Measurements from ENCODE around the gene CYP4B1. TPM values are rescaled to one million over a fixed set of nuclear protein-coding genes. Genes with fewer than 3 reads are reported as not detected.
"Not testable (repeated sequence)": the region's sequence is repeated elsewhere in the genome, so short reads cannot be mapped to it uniquely, and the experiment has no call there.

CYP4B1 gene
- polyA plus RNA-seq = 10 to 100 TPM; 40.4 to 64.5 TPM

GRCh38 chr1:46798810-46799209 lies at the start of gene CYP4B1:
CYP4B1 (plus strand) TSS chr1:46799046; CDS start chr1:46799082, 36 bp downstream.
- peaks cover 3 to 13% of the 10 kb centered on the region in 2 donors for H3K4me1 ChIP-seq (ENCODE audit: control insufficient read depth in 2 of 2, insufficient read depth in 2 of 2, low read length in 1 of 2)
- peak within 1 kb of the TSS; percentile 36 to 43 for H3K4me3 ChIP-seq (ENCODE audit: low read depth in 1 of 2, low read length in 2 of 2)
- no peaks in the 10 kb centered on the region for H3K36me3 ChIP-seq (ENCODE audit: control insufficient read depth in 2 of 2, insufficient read depth in 2 of 2, low read length in 1 of 2)
- no peaks in the 10 kb centered on the region for H3K27me3 ChIP-seq (ENCODE audit: control insufficient read depth in 1 of 2, insufficient read depth in 2 of 2, low read length in 2 of 2)
- no peaks in the 10 kb centered on the region for H3K9me3 ChIP-seq (ENCODE audit: control insufficient read depth in 2 of 2, insufficient read depth in 1 of 2, low read depth in 1 of 2, low read length in 1 of 2)
- 31 to 46% methylated on average over 4 of the region's 4 CpGs for WGBS, 2 donors
- peak within 1 kb of the TSS; percentile 54 to 56 for H3K27ac ChIP-seq (ENCODE audit: low read depth in 2 of 2, low read length in 1 of 2)

DNA sequence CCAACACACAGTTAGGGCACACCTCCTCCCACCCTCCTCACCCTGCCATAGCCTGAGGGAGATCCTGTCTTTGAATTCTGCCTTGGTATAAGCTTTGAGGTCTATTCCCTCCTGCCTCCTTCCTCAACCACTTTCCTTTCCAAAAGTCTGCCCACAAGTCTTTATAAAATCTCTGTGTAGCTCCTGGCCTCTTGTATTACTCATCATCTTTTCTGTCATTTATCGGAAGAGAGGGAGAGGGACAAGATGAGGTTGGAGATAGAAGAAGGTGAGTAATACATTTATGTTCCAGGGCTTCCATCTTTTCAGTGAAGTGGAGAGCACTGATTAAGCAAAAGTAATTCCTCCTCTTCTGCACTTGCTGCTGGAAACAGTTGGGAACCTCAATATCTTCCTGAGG lies 49.4 kb upstream of the CYP4B1 start:
- no peaks in the 10 kb centered on the region for H3K36me3 ChIP-seq (ENCODE audit: control insufficient read depth in 2 of 2, insufficient read depth in 2 of 2, low read length in 1 of 2)
- H3K9me3 ChIP-seq (ENCODE audit: control insufficient read depth in 2 of 2, insufficient read depth in 1 of 2, low read depth in 1 of 2, low read length in 1 of 2) = no peaks in the 10 kb centered on the region
- peaks cover 0 to 11% of the 10 kb centered on the region in 2 donors for H3K4me1 ChIP-seq (ENCODE audit: control insufficient read depth in 2 of 2, insufficient read depth in 2 of 2, low read length in 1 of 2)
- H3K4me3 ChIP-seq (ENCODE audit: low read depth in 1 of 2, low read length in 2 of 2) = no peak overlapping the region
- WGBS, 2 donors = 55 to 65% methylated on average over 1 of the region's 1 CpG
- H3K27me3 ChIP-seq (ENCODE audit: control insufficient read depth in 1 of 2, insufficient read depth in 2 of 2, low read length in 2 of 2) = no peaks in the 10 kb centered on the region
- H3K27ac ChIP-seq (ENCODE audit: low read depth in 2 of 2, low read length in 1 of 2) = peak overlapping the region; percentile 74 to 81

GRCh38 chr1:46749921-46750404 lies 48.9 kb upstream of the CYP4B1 start:
- WGBS, 2 donors = 32 to 35% methylated on average over 7 of the region's 7 CpGs
- H3K4me1 ChIP-seq (ENCODE audit: control insufficient read depth in 2 of 2, insufficient read depth in 2 of 2, low read length in 1 of 2) = peaks cover 0 to 11% of the 10 kb centered on the region in 2 donors
- no peaks in the 10 kb centered on the region for H3K36me3 ChIP-seq (ENCODE audit: control insufficient read depth in 2 of 2, insufficient read depth in 2 of 2, low read length in 1 of 2)
- no peaks in the 10 kb centered on the region for H3K9me3 ChIP-seq (ENCODE audit: control insufficient read depth in 2 of 2, insufficient read depth in 1 of 2, low read depth in 1 of 2, low read length in 1 of 2)
- H3K27me3 ChIP-seq (ENCODE audit: control insufficient read depth in 1 of 2, insufficient read depth in 2 of 2, low read length in 2 of 2) = no peaks in the 10 kb centered on the region
- no peak overlapping the region for H3K4me3 ChIP-seq (ENCODE audit: low read depth in 1 of 2, low read length in 2 of 2)
- peak overlapping the region; percentile 38 to 74 for H3K27ac ChIP-seq (ENCODE audit: low read depth in 2 of 2, low read length in 1 of 2)

DNA sequence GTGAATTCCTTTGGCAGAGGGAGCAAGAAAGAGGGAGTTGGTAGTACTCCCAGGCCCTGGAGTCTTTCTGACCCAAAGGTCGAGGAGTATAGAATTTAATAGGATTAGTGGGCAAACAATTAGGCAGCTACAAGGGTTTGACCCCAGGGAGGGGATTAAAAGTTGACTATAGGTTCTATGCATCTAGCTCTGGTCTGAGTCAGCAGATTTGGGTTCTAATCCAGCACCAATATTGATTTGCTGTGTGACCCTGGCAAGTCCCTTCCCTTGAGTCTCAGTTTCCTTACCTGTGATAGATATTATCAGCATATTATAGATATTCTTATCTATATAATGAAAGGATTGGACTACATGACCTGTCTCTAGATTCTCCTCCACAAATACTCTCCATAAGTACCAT lies 44.9 kb upstream of the CYP4B1 start:
- H3K9me3 ChIP-seq (ENCODE audit: control insufficient read depth in 2 of 2, insufficient read depth in 1 of 2, low read depth in 1 of 2, low read length in 1 of 2) = no peaks in the 10 kb centered on the region
- H3K27me3 ChIP-seq (ENCODE audit: control insufficient read depth in 1 of 2, insufficient read depth in 2 of 2, low read length in 2 of 2) = no peaks in the 10 kb centered on the region
- WGBS, 2 donors = 34 to 57% methylated on average over 1 of the region's 1 CpG
- H3K4me1 ChIP-seq (ENCODE audit: control insufficient read depth in 2 of 2, insufficient read depth in 2 of 2, low read length in 1 of 2) = peaks cover 2 to 18% of the 10 kb centered on the region in 2 donors
- peak overlapping the region in 1 of 2 donors; percentile 45 for H3K27ac ChIP-seq (ENCODE audit: low read depth in 2 of 2, low read length in 1 of 2)
- no peaks in the 10 kb centered on the region for H3K36me3 ChIP-seq (ENCODE audit: control insufficient read depth in 2 of 2, insufficient read depth in 2 of 2, low read length in 1 of 2)
- no peak overlapping the region for H3K4me3 ChIP-seq (ENCODE audit: low read depth in 1 of 2, low read length in 2 of 2)

GRCh38 chr1:46754707-46755106 lies 44.1 kb upstream of the CYP4B1 start:
- not testable (repeated sequence) for H3K9me3 ChIP-seq (ENCODE audit: control insufficient read depth in 2 of 2, insufficient read depth in 1 of 2, low read depth in 1 of 2, low read length in 1 of 2); H3K27me3 ChIP-seq (ENCODE audit: control insufficient read depth in 1 of 2, insufficient read depth in 2 of 2, low read length in 2 of 2); H3K36me3 ChIP-seq (ENCODE audit: control insufficient read depth in 2 of 2, insufficient read depth in 2 of 2, low read length in 1 of 2); H3K4me3 ChIP-seq (ENCODE audit: low read depth in 1 of 2, low read length in 2 of 2)
- Histone ChIP-seq H3K27ac (ENCODE audit: low read depth in 2 of 2, low read length in 1 of 2) (peak overlapping the region; percentile 48 to 71), H3K4me1 (ENCODE audit: control insufficient read depth in 2 of 2, insufficient read depth in 2 of 2, low read length in 1 of 2) (peaks cover 2 to 16% of the 10 kb centered on the region in 2 donors)
- WGBS, 2 donors = 34 to 36% methylated on average over 4 of the region's 4 CpGs

GRCh38 chr1:46755121-46755520 lies 43.7 kb upstream of the CYP4B1 start:
- Histone ChIP-seq H3K27me3 (ENCODE audit: control insufficient read depth in 1 of 2, insufficient read depth in 2 of 2, low read length in 2 of 2) (no peaks in the 10 kb centered on the region), H3K27ac (ENCODE audit: low read depth in 2 of 2, low read length in 1 of 2) (peak overlapping the region; percentile 48 to 71), H3K9me3 (ENCODE audit: control insufficient read depth in 2 of 2, insufficient read depth in 1 of 2, low read depth in 1 of 2, low read length in 1 of 2) (no peaks in the 10 kb centered on the region), H3K36me3 (ENCODE audit: control insufficient read depth in 2 of 2, insufficient read depth in 2 of 2, low read length in 1 of 2) (no peaks in the 10 kb centered on the region), H3K4me1 (ENCODE audit: control insufficient read depth in 2 of 2, insufficient read depth in 2 of 2, low read length in 1 of 2) (peaks cover 2 to 16% of the 10 kb centered on the region in 2 donors), H3K4me3 (ENCODE audit: low read depth in 1 of 2, low read length in 2 of 2) (no peak overlapping the region)
- WGBS, 2 donors = 52 to 60% methylated on average over 4 of the region's 4 CpGs

GRCh38 chr1:46757247-46757955 lies 41.4 kb upstream of the CYP4B1 start:
- no peaks in the 10 kb centered on the region for H3K27me3 ChIP-seq (ENCODE audit: control insufficient read depth in 1 of 2, insufficient read depth in 2 of 2, low read length in 2 of 2)
- no peak overlapping the region for H3K4me3 ChIP-seq (ENCODE audit: low read depth in 1 of 2, low read length in 2 of 2)
- 31 to 34% methylated on average over 6 of the region's 6 CpGs for WGBS, 2 donors
- no peaks in the 10 kb centered on the region for H3K9me3 ChIP-seq (ENCODE audit: control insufficient read depth in 2 of 2, insufficient read depth in 1 of 2, low read depth in 1 of 2, low read length in 1 of 2)
- no peaks in the 10 kb centered on the region for H3K36me3 ChIP-seq (ENCODE audit: control insufficient read depth in 2 of 2, insufficient read depth in 2 of 2, low read length in 1 of 2)
- H3K4me1 ChIP-seq (ENCODE audit: control insufficient read depth in 2 of 2, insufficient read depth in 2 of 2, low read length in 1 of 2) = peaks cover 2 to 15% of the 10 kb centered on the region in 2 donors
- H3K27ac ChIP-seq (ENCODE audit: low read depth in 2 of 2, low read length in 1 of 2) = peak overlapping the region; percentile 75 to 85

DNA sequence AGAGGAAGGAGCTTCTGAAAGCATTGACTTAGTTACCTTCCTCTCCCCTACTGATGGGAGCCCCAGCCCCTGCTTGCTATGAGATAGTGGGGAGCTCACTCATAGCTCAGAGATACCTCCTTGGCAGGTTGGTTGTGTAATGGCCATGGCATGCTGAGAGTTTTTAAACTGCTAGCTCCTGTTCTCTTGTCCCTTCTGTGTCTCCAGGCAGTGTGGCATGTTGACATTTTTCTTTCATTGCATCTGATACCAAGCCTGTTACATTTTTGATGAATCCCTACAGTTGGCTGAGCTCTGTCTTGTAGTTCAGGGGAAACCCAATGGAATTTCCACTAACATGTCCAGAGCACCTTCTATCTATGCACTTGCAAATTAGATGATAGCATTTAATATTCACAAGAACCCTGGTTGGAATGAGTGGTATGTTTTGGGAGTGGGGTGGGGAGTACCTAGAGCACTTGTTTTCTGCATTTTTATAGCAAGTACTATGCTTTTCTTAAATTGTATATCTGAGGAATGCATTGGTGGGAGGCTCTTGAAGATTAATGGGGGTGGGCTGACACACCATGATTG lies 40.8 kb upstream of the CYP4B1 start:
- H3K27me3 ChIP-seq (ENCODE audit: control insufficient read depth in 1 of 2, insufficient read depth in 2 of 2, low read length in 2 of 2) = no peaks in the 10 kb centered on the region
- H3K4me1 ChIP-seq (ENCODE audit: control insufficient read depth in 2 of 2, insufficient read depth in 2 of 2, low read length in 1 of 2) = peaks cover 2 to 11% of the 10 kb centered on the region in 2 donors
- peak overlapping the region; percentile 75 to 85 for H3K27ac ChIP-seq (ENCODE audit: low read depth in 2 of 2, low read length in 1 of 2)
- no peaks in the 10 kb centered on the region for H3K9me3 ChIP-seq (ENCODE audit: control insufficient read depth in 2 of 2, insufficient read depth in 1 of 2, low read depth in 1 of 2, low read length in 1 of 2)
- no peak overlapping the region for H3K4me3 ChIP-seq (ENCODE audit: low read depth in 1 of 2, low read length in 2 of 2)
- H3K36me3 ChIP-seq (ENCODE audit: control insufficient read depth in 2 of 2, insufficient read depth in 2 of 2, low read length in 1 of 2) = no peaks in the 10 kb centered on the region

DNA sequence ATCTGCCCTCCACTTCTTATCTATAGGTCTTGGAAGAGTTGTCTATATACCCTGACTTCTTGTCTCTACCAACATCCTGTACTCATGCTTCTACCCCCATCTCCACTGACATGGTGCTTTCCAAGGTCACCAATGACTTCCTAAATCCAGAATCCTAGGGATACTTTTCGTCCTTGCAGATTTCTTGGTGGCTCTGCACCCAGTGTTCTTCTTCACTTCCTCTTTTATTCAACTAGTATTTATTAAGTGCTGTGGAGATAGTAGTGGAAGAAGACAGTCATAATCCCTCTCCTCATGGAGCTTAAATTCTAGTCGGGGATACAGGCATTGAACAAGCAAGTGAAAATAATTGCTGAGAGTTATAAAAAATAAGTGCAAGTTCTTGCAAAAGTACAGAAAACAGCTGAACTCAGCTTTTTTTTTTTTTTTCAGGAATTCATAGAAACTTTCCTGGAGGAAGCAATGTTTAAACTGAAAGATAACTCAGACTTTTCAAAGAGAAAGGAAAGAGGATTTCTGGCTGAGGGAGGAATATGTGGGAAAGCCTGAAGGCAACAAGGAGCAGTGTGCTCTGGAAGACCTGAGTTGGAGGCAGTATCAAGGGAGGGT lies 38.2 kb upstream of the CYP4B1 start:
- H3K27ac ChIP-seq (ENCODE audit: low read depth in 2 of 2, low read length in 1 of 2) = no peak overlapping the region
- no peaks in the 10 kb centered on the region for H3K36me3 ChIP-seq (ENCODE audit: control insufficient read depth in 2 of 2, insufficient read depth in 2 of 2, low read length in 1 of 2)
- WGBS, 2 donors = 81 to 84% methylated on average over 2 of the region's 2 CpGs
- no peaks in the 10 kb centered on the region for H3K9me3 ChIP-seq (ENCODE audit: control insufficient read depth in 2 of 2, insufficient read depth in 1 of 2, low read depth in 1 of 2, low read length in 1 of 2)
- peaks cover 2 to 8% of the 10 kb centered on the region in 2 donors for H3K4me1 ChIP-seq (ENCODE audit: control insufficient read depth in 2 of 2, insufficient read depth in 2 of 2, low read length in 1 of 2)
- no peak overlapping the region for H3K4me3 ChIP-seq (ENCODE audit: low read depth in 1 of 2, low read length in 2 of 2)
- H3K27me3 ChIP-seq (ENCODE audit: control insufficient read depth in 1 of 2, insufficient read depth in 2 of 2, low read length in 2 of 2) = no peaks in the 10 kb centered on the region

Measured in esophagus (tissue), 2 donors.